ENCODE results near the gene TSPAN18.

Gene TSPAN18

GRCh38 chr11:44771252-44771734 lies 44.5 kb downstream of the TSPAN18 start:
- no peak overlapping the region for H3K4me3 ChIP-seq (ENCODE audit: low read depth, low read length)

GRCh38 chr11:44771841-44772240 lies 45.1 kb downstream of the TSPAN18 start:
- TF ChIP-seq CTCF (IDR thresholded peaks at IDR 0.05; ENCODE audit: borderline replicate concordance, insufficient read depth, low read depth, low read length): no peak

More at GRCh38 chr11:44771252-44771734, 44.5 kb downstream of the TSPAN18 start:
- TF ChIP-seq CTCF (IDR thresholded peaks at IDR 0.05; ENCODE audit: borderline replicate concordance, insufficient read depth, low read depth, low read length): no peak

GRCh38 chr11:44773351-44773965 lies 46.7 kb downstream of the TSPAN18 start:
- TF ChIP-seq CTCF (IDR thresholded peaks at IDR 0.05; ENCODE audit: borderline replicate concordance, insufficient read depth, low read depth, low read length): no peak
- H3K4me3 ChIP-seq (ENCODE audit: low read depth, low read length): no peak overlapping the region

More at GRCh38 chr11:44771841-44772240, 45.1 kb downstream of the TSPAN18 start:
- no peak overlapping the region for H3K4me3 ChIP-seq (ENCODE audit: low read depth, low read length)

GRCh38 chr11:44774108-44774507 lies 47.3 kb downstream of the TSPAN18 start:
- H3K4me3 ChIP-seq (ENCODE audit: low read depth, low read length): no peak overlapping the region
- no peak for TF ChIP-seq CTCF (IDR thresholded peaks at IDR 0.05; ENCODE audit: borderline replicate concordance, insufficient read depth, low read depth, low read length)

- TF ChIP-seq CTCF (IDR thresholded peaks at IDR 0.05; ENCODE audit: borderline replicate concordance, insufficient read depth, low read depth, low read length): no peak
Measured at GRCh38 chr11:44774731-44775130, 48.0 kb downstream of the TSPAN18 start.

GRCh38 chr11:44775366-44775984 lies 48.7 kb downstream of the TSPAN18 start:
- peak; percentile 83 for TF ChIP-seq CTCF (IDR thresholded peaks at IDR 0.05; ENCODE audit: borderline replicate concordance, insufficient read depth, low read depth, low read length)
- no peak overlapping the region for H3K4me3 ChIP-seq (ENCODE audit: low read depth, low read length)

More at GRCh38 chr11:44774731-44775130, 48.0 kb downstream of the TSPAN18 start:
- no peak overlapping the region for H3K4me3 ChIP-seq (ENCODE audit: low read depth, low read length)

GRCh38 chr11:44775985-44776446 lies 49.3 kb downstream of the TSPAN18 start:
- no peak overlapping the region for H3K4me3 ChIP-seq (ENCODE audit: low read depth, low read length)
- TF ChIP-seq CTCF (IDR thresholded peaks at IDR 0.05; ENCODE audit: borderline replicate concordance, insufficient read depth, low read depth, low read length): no peak
